K562 (cell line): ENCODE data around the gene GEMIN7.

Experiments used
- CTCF ChIP-seq, 3 experiments: IDR thresholded peaks in 2 of 3; conservative IDR thresholded peaks in 1 of 3; 2 replicates each; pipeline ENCODE4 v1.5.1; 2011 to 2012; ENCODE audit warnings: low read length in 3 of 3, mild to moderate bottlenecking in 3 of 3, control low read depth in 2 of 3, improper control_type of control experiment in 1 of 3, inconsistent platforms in 1 of 3, low read depth in 1 of 3, mixed read lengths in 1 of 3, moderate library complexity in 1 of 3; ENCODE audit not compliant: insufficient read depth in 2 of 3
- E2F1 ChIP-seq: sonication (generic); formaldehyde crosslinking; IDR thresholded peaks from 2 replicates; pipeline ENCODE4 v1.8.1; 2023; ENCODE audit warnings: mild to moderate bottlenecking, missing genetic modification reagents, moderate library complexity
- MYC ChIP-seq, 2 experiments: fragments of 250-450 bp in 1 of 2; sonication (Bioruptor Pico) in 1 of 2; IDR thresholded peaks; 2 replicates each; pipeline versions ENCODE4 v1.5.1 to v1.6.1; 2012 to 2021; ENCODE audit warnings: low read depth in 2 of 2, borderline replicate concordance in 1 of 2, improper control_type of control experiment in 1 of 2, low read length in 1 of 2, mild to moderate bottlenecking in 1 of 2, moderate library complexity in 1 of 2
- POLR2A ChIP-seq: fragments of 450-650 bp; conservative IDR thresholded peaks from 2 replicates; pipeline ENCODE4 v1.6.1; 2016
- PREB ChIP-seq: sonication (generic); formaldehyde crosslinking; IDR thresholded peaks from 2 replicates; pipeline ENCODE4 v1.8.1; 2023; ENCODE audit warnings: mild to moderate bottlenecking, missing genetic modification reagents
- RFX5 ChIP-seq: IDR thresholded peaks from 2 replicates; pipeline ENCODE4 v1.6.1; 2011; ENCODE audit warnings: low read depth, mild to moderate bottlenecking, improper control_type of control experiment, low read length
- SIN3A ChIP-seq, 2 experiments: fragments of 150-350 bp in 1 of 2; IDR thresholded peaks; 2 replicates each; pipeline ENCODE4 v1.6.1; 2011 to 2016; ENCODE audit warnings: borderline replicate concordance in 2 of 2, low read depth in 2 of 2, low read length in 2 of 2, mild to moderate bottlenecking in 2 of 2, moderate library complexity in 2 of 2; ENCODE audit not compliant: control insufficient read depth in 1 of 2
- SP1 ChIP-seq: sonication (generic); formaldehyde crosslinking; IDR thresholded peaks from 2 replicates; pipeline ENCODE4 v1.8.1; 2022; ENCODE audit warnings: mild to moderate bottlenecking, missing genetic modification reagents
- ZFP36 ChIP-seq: fragments of 150-350 bp; IDR thresholded peaks from 2 replicates; pipeline ENCODE4 v1.6.1; 2018; ENCODE audit warnings: low read length, low read depth; ENCODE audit not compliant: partially characterized antibody
- ZNF274 ChIP-seq: IDR thresholded peaks from 2 replicates; pipeline ENCODE4 v1.6.1; 2011; ENCODE audit warnings: low read depth, mild to moderate bottlenecking, low read length, moderate library complexity, borderline replicate concordance
- ZNF707 ChIP-seq: fragments of 250-450 bp; sonication (Bioruptor Pico); conservative IDR thresholded peaks from 2 replicates; pipeline ENCODE4 v1.8.0; 2022; ENCODE audit warnings: inconsistent platforms, mild to moderate bottlenecking, moderate library complexity

- TF ChIP-seq CTCF (IDR thresholded peaks at IDR 0.05 in 2 of 3, conservative IDR thresholded peaks at IDR 0.05 in 1 of 3; ENCODE audit: insufficient read depth in 2 of 3, low read depth in 1 of 3, low read length in 3 of 3) (no peak), ZNF274 (no peak), E2F1 (CRISPR knock-in tag) (no peak), ZFP36 (no peak), RFX5 (no peak), PREB (CRISPR knock-in tag) (no peak), SIN3A (IDR thresholded peaks at IDR 0.05; ENCODE audit: borderline replicate concordance in 2 of 2, control insufficient read depth in 1 of 2, low read depth in 2 of 2, low read length in 2 of 2) (no peak), ZNF707 (no peak), SP1 (no peak), MYC (IDR thresholded peaks at IDR 0.05; ENCODE audit: low read depth, low read length) (no peak), MYC (CRISPR knock-in tag; IDR thresholded peaks at IDR 0.05; ENCODE audit: borderline replicate concordance, low read depth) (no peak), POLR2A (no peak)
These were observed 34.6 kb downstream of the GEMIN7 start for GRCh38 chr19:45113628-45114027.
